ENCODE results near the gene CD37.
A peak's percentile ranks its signal among the peaks of the same experiment; 100 is the strongest.
"Not testable (repeated sequence)": the region's sequence is repeated elsewhere in the genome, so short reads cannot be mapped to it uniquely, and the experiment has no call there.

Gene CD37

DNA sequence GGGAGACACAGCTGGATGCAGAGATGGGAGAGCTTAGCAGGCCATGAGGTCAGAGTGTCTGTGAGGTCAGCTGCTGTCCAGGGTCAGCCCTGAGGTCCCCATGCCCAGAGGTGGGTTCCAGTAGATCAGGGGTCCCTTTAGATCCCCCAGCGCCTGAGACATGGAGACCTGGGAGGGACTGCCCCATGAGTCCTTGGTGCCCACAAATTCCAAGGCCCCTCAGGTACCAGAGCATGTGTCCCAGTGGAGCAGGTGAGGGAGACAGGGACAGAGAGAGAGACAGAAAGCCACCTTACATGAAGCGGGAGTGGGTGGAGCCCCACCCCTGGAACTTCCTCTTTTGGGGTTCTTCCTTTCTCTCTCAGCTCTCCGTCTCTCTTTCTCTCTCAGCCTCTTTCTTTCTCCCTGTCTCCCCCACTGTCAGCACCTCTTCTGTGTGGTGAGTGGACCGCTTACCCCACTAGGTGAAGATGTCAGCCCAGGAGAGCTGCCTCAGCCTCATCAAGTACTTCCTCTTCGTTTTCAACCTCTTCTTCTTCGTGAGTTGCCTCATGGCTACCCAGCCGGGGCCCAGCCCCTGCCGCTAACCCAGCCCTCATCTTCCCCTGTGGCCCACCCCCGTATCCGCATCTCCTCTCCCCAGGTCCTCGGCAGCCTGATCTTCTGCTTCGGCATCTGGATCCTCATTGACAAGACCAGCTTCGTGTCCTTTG, at the start of gene CD37:
Gene CD37, plus strand, starts transcription at position 336 of the 713 bp plus-strand sequence. Its CDS starts 135 bp downstream, at position 471.
- no peak for DNase-seq

- DNase-seq = no peak
Measured at GRCh38 chr19:49287141-49287770, 48.0 kb upstream of the CD37 start.

GRCh38 chr19:49288205-49288604, 47.0 kb upstream of the CD37 start:
- not testable (repeated sequence) for DNase-seq

- DNase-seq = not testable (repeated sequence)
Measured at GRCh38 chr19:49289286-49289685, 45.9 kb upstream of the CD37 start.

- DNase-seq = no peak
Measured at GRCh38 chr19:49290517-49290916, 44.7 kb upstream of the CD37 start.

DNA sequence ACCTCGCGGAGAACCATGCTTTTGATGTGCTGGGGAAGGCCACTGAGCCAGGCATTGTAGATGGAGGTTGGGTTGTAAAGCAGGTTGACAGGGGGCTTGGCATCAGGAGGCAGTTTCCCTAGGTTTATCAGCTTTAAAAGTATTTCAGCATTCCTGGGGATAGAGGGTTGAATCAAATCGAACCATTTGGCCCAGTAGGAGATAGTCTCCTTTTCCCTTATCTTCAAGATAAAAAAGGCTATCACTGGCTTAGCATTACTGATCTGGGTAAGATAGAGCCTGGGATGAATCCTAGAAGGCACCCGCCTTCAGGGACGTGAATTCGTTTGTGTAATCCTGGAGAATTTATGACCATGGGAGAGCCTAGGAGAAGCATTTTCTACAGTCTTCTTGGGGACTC, 40.8 kb upstream of the CD37 start:
- DNase-seq = no peak

DNA sequence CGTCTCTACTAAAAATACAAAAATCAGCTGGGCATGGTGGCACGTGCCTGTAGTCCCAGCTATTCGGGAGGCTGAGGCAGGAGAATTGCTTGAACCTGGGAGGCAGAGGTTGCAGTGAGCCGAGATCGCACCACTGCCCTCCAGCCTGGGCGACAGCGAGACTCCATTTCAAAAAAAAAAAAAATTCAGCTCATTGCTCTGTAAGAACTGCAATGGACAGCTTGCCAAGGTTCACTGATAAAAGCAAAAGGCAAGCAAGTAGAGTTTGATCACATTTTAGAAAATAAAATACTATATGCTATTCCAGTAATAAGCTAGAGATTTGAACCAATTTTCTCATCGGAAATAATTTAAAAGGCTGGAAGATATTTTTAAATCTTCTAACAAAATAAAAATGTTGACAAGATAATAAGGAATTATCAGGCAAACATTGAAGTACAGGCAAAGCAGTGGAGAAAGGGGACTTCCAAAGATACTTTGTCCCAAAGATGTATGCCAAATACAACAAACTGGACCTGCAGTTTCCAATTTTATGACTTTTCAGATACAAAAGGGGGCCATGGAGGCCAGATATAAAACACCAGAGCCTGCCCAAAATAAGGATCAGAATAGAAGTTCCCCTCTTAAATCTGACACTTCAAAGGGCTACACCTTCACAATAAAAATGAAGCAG, 39.9 kb upstream of the CD37 start:
- DNase-seq = no peak

GRCh38 chr19:49297403-49297802, 37.8 kb upstream of the CD37 start:
- DNase-seq = no peak

DNA sequence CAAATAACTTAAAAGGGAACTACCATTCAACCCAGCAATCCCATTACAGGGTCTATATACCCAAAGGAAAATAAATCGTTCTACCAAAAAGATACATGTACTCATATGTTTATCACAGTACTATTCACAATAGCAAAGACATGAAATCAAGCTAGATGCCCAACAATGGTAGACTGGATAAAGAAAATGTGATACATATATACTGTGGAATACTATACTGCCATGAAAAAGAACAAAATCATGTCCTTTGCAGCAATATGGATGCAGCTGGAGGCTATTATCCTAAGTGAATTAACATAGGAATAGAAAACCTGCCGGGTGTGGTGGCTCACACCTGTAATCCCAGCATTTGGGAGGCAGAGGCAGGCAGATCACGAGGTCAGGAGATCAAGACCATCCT, 36.6 kb upstream of the CD37 start:
- not testable (repeated sequence) for DNase-seq

- peak; percentile 59 for DNase-seq
Measured at GRCh38 chr19:49301165-49301865, 33.9 kb upstream of the CD37 start.

GRCh38 chr19:49301866-49302252, 33.3 kb upstream of the CD37 start:
- DNase-seq = no peak

- DNase-seq = not testable (repeated sequence)
Measured at GRCh38 chr19:49306734-49307133, 28.5 kb upstream of the CD37 start.

DNA sequence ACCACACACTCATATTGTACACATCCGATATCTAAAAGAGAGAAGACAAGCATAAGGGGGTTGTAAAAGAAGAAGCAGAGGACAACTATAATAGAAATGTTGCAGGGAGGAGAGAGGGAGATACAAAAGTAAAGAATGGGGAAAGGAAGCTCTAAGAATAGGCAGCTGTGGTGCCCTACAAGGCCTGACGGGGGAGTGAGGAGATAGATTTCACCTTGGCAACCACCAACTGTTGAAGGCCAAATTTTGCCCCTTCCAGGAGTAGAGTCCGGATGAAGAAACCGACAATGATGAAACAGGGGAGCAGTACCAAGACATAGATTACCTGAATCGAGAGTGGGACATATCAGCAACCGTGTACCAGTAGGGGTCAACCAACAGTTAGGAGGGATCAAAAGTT, 26.1 kb upstream of the CD37 start:
- no peak for DNase-seq

- DNase-seq = no peak
Measured at GRCh38 chr19:49315111-49315510, 20.1 kb upstream of the CD37 start.

DNA sequence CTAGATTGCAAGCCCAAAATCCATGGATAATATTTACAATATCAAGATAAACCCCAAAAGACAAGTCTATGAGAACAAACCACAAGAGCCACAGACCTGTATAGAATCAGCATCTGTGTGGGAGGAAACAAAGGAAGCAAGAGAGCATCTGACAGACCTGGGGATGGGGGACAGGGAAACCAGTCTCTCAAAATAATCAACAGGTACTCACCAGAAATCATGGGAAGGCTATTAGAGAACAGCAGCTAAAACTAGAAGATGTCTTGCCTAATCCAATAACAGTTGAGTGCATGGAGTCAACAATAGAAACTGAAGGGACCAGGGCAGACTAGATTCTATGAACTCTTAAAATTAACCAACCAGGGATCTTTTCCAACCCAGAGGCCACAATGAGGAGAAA, 18.9 kb upstream of the CD37 start:
- no peak for DNase-seq

DNA sequence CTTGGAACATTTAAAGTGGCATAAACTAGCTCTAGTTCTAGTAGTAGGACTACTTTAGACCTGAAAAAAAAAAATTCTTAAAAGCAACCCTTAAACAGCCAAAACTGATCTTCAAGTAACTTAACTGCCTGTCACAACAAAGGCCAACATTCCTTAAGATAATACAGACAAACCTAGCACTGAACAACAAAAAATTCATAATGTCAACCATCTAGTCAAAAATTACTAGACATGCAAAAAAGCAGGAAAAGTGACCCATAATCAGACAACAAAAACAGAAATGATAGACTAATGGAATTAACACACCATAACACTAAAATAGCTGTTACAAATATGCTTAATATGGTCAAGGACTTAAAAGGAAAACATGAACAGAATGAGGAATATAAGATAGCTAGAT, 16.9 kb upstream of the CD37 start:
- DNase-seq = no peak

DNA sequence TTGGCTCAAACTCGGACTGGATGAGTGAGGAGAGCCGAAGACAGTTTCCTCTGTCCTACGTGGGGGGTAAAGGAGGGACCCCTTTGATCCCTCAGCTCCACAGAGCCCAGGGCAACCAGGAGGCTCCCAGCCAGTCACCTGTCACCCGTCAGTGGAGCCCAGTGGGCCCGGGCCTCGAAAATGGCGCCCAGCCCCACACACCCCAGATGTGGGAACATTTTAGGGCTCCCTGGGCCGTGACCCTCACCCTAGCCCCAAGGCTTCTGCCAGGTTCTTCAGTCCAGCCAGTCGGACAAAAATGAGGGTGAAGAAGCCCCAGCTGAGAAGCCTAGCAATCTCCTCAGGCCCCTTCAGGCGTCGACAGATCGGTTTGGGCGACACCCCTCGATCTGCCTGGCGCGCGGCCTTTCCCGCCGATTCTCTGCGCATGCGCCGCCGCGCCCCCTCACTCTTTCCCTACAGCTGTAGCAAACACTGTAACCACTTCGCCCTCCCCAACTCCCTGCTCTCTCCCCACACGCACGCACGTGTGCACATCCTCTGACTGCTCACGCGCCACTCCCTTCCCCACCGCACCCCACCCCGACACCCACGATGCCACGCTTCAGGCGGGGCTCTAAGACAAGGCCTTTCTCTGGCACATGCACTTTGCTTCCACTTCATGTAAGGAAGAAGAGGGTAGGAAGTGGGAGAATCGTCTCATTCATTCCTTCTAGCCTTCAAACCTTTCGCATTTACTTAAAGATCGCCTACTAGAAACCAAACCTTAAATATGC, 10.2 kb upstream of the CD37 start, which contains the start of gene SLC6A16:
Gene SLC6A16, minus strand, starts transcription at position 391 of the 776 bp plus-strand sequence. CDS start 13,844 bp downstream, outside the sequence.
- DNase-seq = no peak

- DNase-seq = not testable (repeated sequence)
Measured at GRCh38 chr19:49325756-49326155, 9.4 kb upstream of the CD37 start.

DNA sequence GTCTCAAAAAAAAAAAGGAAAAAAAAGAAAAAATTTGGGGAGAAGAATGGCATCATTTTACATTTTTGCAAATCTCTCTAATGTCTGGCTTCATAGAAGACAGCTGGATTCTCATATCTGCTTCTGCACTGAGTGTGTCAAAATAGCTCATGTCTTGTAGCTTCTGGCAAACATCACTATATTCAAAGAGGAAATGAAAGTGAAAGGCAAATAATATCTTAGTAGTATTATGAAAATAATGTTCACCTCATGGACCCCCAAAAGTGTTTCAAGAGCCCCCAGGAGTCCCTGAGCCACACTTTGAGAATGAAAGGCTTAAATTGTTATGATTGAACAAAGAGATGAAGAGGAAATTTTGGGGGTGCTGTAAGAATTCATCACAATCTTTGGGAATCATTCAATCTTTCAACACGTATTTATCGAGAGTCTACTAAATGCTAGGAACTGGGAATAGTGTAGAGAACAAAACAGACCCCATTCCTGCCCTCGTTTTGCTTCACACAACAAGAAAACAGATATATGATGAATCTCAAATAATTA, 9.0 kb upstream of the CD37 start:
- no peak for DNase-seq

- DNase-seq = no peak
Measured at GRCh38 chr19:49327878-49328544, 7.2 kb upstream of the CD37 start.

- DNase-seq = no peak
Measured at GRCh38 chr19:49328741-49329140, 6.5 kb upstream of the CD37 start.

DNA sequence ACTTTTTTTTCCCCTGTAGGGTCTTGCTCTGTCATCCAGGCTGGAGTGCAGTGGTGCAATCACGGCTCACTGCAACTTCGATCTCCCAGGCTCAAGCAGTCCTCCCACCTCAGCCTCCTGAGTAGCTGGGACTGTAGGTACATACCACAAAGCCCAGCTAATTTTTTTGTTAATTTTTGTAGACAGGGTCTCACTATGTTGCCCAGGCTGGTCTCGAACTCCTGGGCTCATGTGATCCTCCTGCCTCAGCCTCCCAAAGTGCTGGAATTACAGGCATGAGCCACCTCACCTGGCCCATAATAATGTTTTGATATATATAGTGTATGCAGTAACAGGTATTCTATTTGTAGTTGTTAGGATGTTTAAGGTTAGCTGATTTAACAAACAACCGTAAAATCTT, 4.0 kb upstream of the CD37 start:
- DNase-seq = not testable (repeated sequence)

Measured in 8988T (cell line).